Measurements from ENCODE around the gene SELENON. TPM values are rescaled to one million over a fixed set of nuclear protein-coding genes. Genes with fewer than 3 reads are reported as not detected.

Gene SELENON
- total and polyA plus RNA-seq, 2 of the 4 experiments (the other 2 are of a cell fraction) = 9.1 to 114 TPM

- Histone ChIP-seq H3K27ac (ENCODE audit: insufficient read depth, low read length) (no peak overlapping the region), H2AK9ac (replicated peaks; ENCODE audit: low read depth, low read length, poor library complexity) (no peak overlapping the region), H4K91ac (ENCODE audit: insufficient read depth, low read depth, low read length) (no peak overlapping the region), H2AK5ac (ENCODE audit: low read depth, low read length) (no peak overlapping the region), H3K9me3 (ENCODE audit: control insufficient read depth, insufficient read depth, low read length) (no peaks in the 10 kb centered on the region), H4K20me1 (ENCODE audit: insufficient read depth, low read length) (no peaks in the 10 kb centered on the region), H2BK5ac (ENCODE audit: low read depth, low read length, poor library complexity, severe bottlenecking) (no peak overlapping the region), H3K4me1 (ENCODE audit: control insufficient read depth, insufficient read depth, low read length) (peaks cover 4% of the 10 kb centered on the region; the same call in 1 of the 2 replicates), H3K9me1 (ENCODE audit: insufficient read depth, low read length) (peaks cover 14% of the 10 kb centered on the region), H2BK20ac (ENCODE audit: low read depth, low read length) (no peak overlapping the region), H2BK15ac (ENCODE audit: low read depth, low read length) (no peak overlapping the region), H4K5ac (ENCODE audit: low read depth, low read length) (no peak overlapping the region), H3K9ac (ENCODE audit: low read depth, low read length) (no peak overlapping the region), H3K23ac (ENCODE audit: low read depth, low read length) (no peak overlapping the region), H3K4me2 (ENCODE audit: low read depth, low read length) (no peak overlapping the region), H3K14ac (replicated peaks; ENCODE audit: low read depth, low read length) (no peak overlapping the region), H2AFZ (replicated peaks; ENCODE audit: low read length, poor library complexity) (no peak overlapping the region), H4K8ac (ENCODE audit: low read depth in 2 of 2, low read length in 2 of 2) (no peak overlapping the region), H3K79me1 (ENCODE audit: low read depth in 1 of 2, low read length in 2 of 2) (no peaks in the 10 kb centered on the region), H2BK120ac (ENCODE audit: low read depth, low read length) (no peak overlapping the region), H3K18ac (ENCODE audit: low read depth, low read length) (no peak overlapping the region), H3K27me3 (ENCODE audit: control insufficient read depth, insufficient read depth, low read length) (no peaks in the 10 kb centered on the region), H3K36me3 (ENCODE audit: control insufficient read depth, insufficient read depth, low read length) (peaks cover 30% of the 10 kb centered on the region; the same call in 1 of the 2 replicates), H3K56ac (ENCODE audit: extremely low read depth, insufficient read depth, low read length) (no peak overlapping the region), H3K4ac (ENCODE audit: low read depth, low read length) (no peak overlapping the region), H3K4me3 (ENCODE audit: insufficient read depth, low read depth, low read length) (no peak overlapping the region)
- in situ Hi-C loops (cut with MboI; ENCODE audit: low sequenced_read_pairs) (no loop called here), dilution Hi-C loops (cut with HindIII; ENCODE audit: low sequenced_read_pairs, unreplicated experiment) (no loop called here), intact Hi-C loops (cut with micrococcal nuclease) (no loop called here)
- no peak for ATAC-seq (ENCODE audit: low read depth)
- WGBS, 2 experiments (ENCODE audit: extremely low coverage in 2 of 2, insufficient read length in 1 of 2) = 90% methylated on average over 4 of the region's 14 CpGs; no CpG with 5 or more reads in 1 of the 2 experiments
- no peak for DNase-seq
- TF ChIP-seq POLR2A (IDR thresholded peaks at IDR 0.05; ENCODE audit: low read depth, low read length) = no peak
- no peak for TF ChIP-seq MAFK (IDR thresholded peaks at IDR 0.05; ENCODE audit: low read depth, low read length)
- TF ChIP-seq USF2 (IDR thresholded peaks at IDR 0.05; ENCODE audit: low read depth, low read length) = no peak
- BruUV-seq (replicated peaks) = no TSS peak
- ChIA-PET POLR2A (ENCODE audit: unreplicated experiment) (no interaction called here), CTCF (no interaction called here)
These were observed 29.3 kb upstream of the SELENON start for GRCh38 chr1:25770541-25771220.
